Prostate gland (tissue), 2 donors: Measurements from ENCODE around the gene SFSWAP. TPM values are rescaled to one million over a fixed set of nuclear protein-coding genes. Genes with fewer than 3 reads are reported as not detected.

Experiments used
- DNase-seq: peaks from one replicate; pipeline ENCODE4 v3.0.0-alpha.2; 2019; ENCODE audit warnings: low spot score
- H3K27ac ChIP-seq, 2 donors: fragments of 200-600 bp; sonication (generic); 2 replicates each; pipeline ENCODE4 v1.5.1; 2017 to 2019
- H3K27me3 ChIP-seq: fragments of 200-600 bp; sonication (generic); replicated peaks from 2 replicates; pipeline ENCODE4 v1.5.1; 2019; ENCODE audit not compliant: insufficient read depth
- H3K36me3 ChIP-seq, 2 donors: fragments of 200-600 bp; sonication (generic); 1 replicate in 1 of 2; 2 replicates in 1 of 2; pipeline versions ENCODE4 v1.5.1 to v1.8.1; 2017 to 2019
- H3K4me1 ChIP-seq: fragments of 200-600 bp; sonication (generic); replicated peaks from 2 replicates; pipeline ENCODE4 v1.5.1; 2019
- H3K4me3 ChIP-seq, 2 donors: fragments of 200-600 bp; sonication (generic); 2 replicates each; pipeline ENCODE4 v1.5.1; 2017 to 2019
- H3K9me3 ChIP-seq: fragments of 200-600 bp; sonication (generic); 2 replicates; pipeline ENCODE4 v1.5.1; 2017
- CTCF ChIP-seq, 4 experiments: fragments of 200-600 bp in 2 of 4; fragments of 450-650 bp in 2 of 4; sonication (generic) in 2 of 4; IDR thresholded peaks; 1 replicate in 3 of 4; 2 replicates in 1 of 4; pipeline ENCODE4 v1.5.1; 2016 to 2019; ENCODE audit warnings: antibody characterized with exemption in 4 of 4, mild to moderate bottlenecking in 2 of 4, moderate library complexity in 2 of 4
- POLR2A ChIP-seq: fragments of 450-650 bp; IDR thresholded peaks from one replicate; pipeline ENCODE4 v1.6.1; 2016; ENCODE audit warnings: antibody characterized with exemption, mild to moderate bottlenecking
- POLR2AphosphoS5 ChIP-seq: sonication (generic); formaldehyde crosslinking; IDR thresholded peaks from one replicate; pipeline ENCODE4 v1.6.1; 2017; ENCODE audit warnings: antibody characterized with exemption
- WGBS: methylation state at CpG from one replicate; pipeline ENCODE4 v1.1.5; 2018; 5-methylcytosine and 5-hydroxymethylcytosine counted together
- intact Hi-C: fragments of 100-400 bp; cut with DNase I; formaldehyde crosslinking; loops from one replicate; pipeline ENCODE4 v1.14.2; 2022
- total RNA-seq, 2 donors: library from RNA; depleted of rRNA; stranded (reverse); fragments of >200 nt; gene quantifications; one replicate each; pipeline ENCODE4 v1.1.0, GENCODE V29; 2016

Gene SFSWAP
- total RNA-seq, 2 donors from 2014 or later, result 24.5 to 53.9 TPM

GRCh38 chr12:131734336-131735152 is 23.7 kb downstream of the SFSWAP start:
- intact Hi-C loops, result no loop called here
- H3K27ac ChIP-seq, result no peak overlapping the region
- no peak for DNase-seq
- no peak overlapping the region for H3K4me3 ChIP-seq
- TF ChIP-seq CTCF (IDR thresholded peaks at IDR 0.05) (no peak), POLR2A (no peak), POLR2AphosphoS5 (no peak)
- H3K36me3 ChIP-seq, result peaks cover 20 to 24% of the 10 kb centered on the region in 2 donors
- no peaks in the 10 kb centered on the region for H3K27me3 ChIP-seq
- H3K9me3 ChIP-seq, result no peaks in the 10 kb centered on the region
- 83% methylated on average over 30 of the region's 30 CpGs for WGBS
- no peaks in the 10 kb centered on the region for H3K4me1 ChIP-seq

- no peaks in the 10 kb centered on the region for H3K27me3 ChIP-seq
- no peak overlapping the region for H3K27ac ChIP-seq
- H3K4me3 ChIP-seq, result no peak overlapping the region
- peaks cover 18 to 30% of the 10 kb centered on the region in 2 donors for H3K36me3 ChIP-seq
- no peaks in the 10 kb centered on the region for H3K9me3 ChIP-seq
- no peak for TF ChIP-seq POLR2A
- no peak for TF ChIP-seq CTCF (IDR thresholded peaks at IDR 0.05)
- TF ChIP-seq POLR2AphosphoS5, result no peak
- intact Hi-C loops, result no loop called here
- 94% methylated on average over 10 of the region's 10 CpGs for WGBS
- DNase-seq, result no peak
- no peaks in the 10 kb centered on the region for H3K4me1 ChIP-seq
Observed at GRCh38 chr12:131735153-131735456, 24.2 kb downstream of the SFSWAP start.

- DNase-seq, result no peak
- Histone ChIP-seq H3K4me1 (no peaks in the 10 kb centered on the region), H3K4me3 (no peak overlapping the region), H3K9me3 (no peaks in the 10 kb centered on the region), H3K27me3 (no peaks in the 10 kb centered on the region), H3K27ac (no peak overlapping the region), H3K36me3 (peaks cover 15 to 35% of the 10 kb centered on the region in 2 donors)
- intact Hi-C loops, result no loop called here
- TF ChIP-seq CTCF (IDR thresholded peaks at IDR 0.05) (no peak), POLR2A (no peak), POLR2AphosphoS5 (no peak)
- WGBS, result 83% methylated on average over 15 of the region's 15 CpGs
Observed at GRCh38 chr12:131735476-131736445, 24.9 kb downstream of the SFSWAP start.

- no peaks in the 10 kb centered on the region for H3K27me3 ChIP-seq
Observed at GRCh38 chr12:131736446-131737149, 25.7 kb downstream of the SFSWAP start.

More at GRCh38 chr12:131736446-131737149, 25.7 kb downstream of the SFSWAP start:
- H3K27ac ChIP-seq, result no peak overlapping the region
- H3K36me3 ChIP-seq, result peaks cover 9 to 35% of the 10 kb centered on the region in 2 donors
- WGBS, result 92% methylated on average over 23 of the region's 23 CpGs
- H3K9me3 ChIP-seq, result no peaks in the 10 kb centered on the region
- H3K4me3 ChIP-seq, result no peak overlapping the region
- no peak for TF ChIP-seq POLR2A
- TF ChIP-seq CTCF (IDR thresholded peaks at IDR 0.05), result no peak
- TF ChIP-seq POLR2AphosphoS5, result no peak
- no peaks in the 10 kb centered on the region for H3K4me1 ChIP-seq
- DNase-seq, result no peak
- intact Hi-C loops, result no loop called here
